ENCODE data around the gene AP1AR. TPM values are rescaled to one million over a fixed set of nuclear protein-coding genes. Genes with fewer than 3 reads are reported as not detected.

Gene AP1AR
- total RNA-seq, 4 donors from 2014 or later, result 18.2 to 46.1 (median 32.5) TPM

DNA sequence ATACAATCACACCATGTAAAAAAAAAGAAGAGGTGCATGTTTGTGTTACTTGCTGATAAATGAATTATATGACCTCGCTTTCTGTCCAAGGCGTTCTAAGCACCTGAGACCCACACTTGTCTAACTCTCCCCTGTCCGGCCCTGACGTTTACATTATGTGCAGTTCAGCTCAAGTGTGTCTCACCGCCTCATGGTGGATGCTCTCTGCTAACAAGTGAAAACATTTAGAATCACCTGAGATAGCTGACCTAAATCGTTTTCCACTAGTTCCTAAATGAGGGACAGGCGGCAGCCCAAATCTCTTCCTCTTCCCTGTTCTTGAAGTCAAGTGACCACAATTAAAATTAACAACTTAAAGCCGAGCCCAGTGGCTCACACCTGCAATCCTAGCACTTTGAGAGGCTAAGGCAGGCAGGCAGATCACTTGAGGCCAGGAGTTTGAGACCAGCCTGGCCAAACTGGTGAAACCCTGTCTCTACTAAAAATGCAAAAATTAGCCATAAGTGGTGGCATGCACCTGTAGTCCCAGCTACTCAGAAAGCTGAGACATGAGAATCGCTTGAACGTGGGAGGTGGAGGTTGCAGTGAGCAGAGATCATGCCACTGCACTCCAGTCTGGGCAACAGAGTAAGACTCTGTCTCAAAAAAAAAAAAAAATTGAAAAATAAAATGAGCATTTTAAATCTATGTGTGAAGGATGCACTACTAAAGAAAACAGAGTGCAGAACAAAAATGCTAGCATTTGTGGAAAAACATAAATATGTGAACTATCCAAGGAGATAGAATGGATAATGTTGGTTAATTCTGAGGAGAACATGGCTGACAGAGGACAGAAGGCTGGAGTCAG is 58.0 kb downstream of the AP1AR start:
- Histone ChIP-seq H3K4me1 (peaks cover 0 to 21% (median 4%) of the 10 kb centered on the region in 4 donors), H3K9me3 (no peaks in the 10 kb centered on the region), H3K27ac (peak overlapping the region in 2 of 4 donors; percentile 61 to 86), H3K36me3 (no peaks in the 10 kb centered on the region), H3K4me3 (no peak overlapping the region), H3K27me3 (no peaks in the 10 kb centered on the region)
- TF ChIP-seq POLR2A (IDR thresholded peaks at IDR 0.05) (no peak), CTCF (IDR thresholded peaks at IDR 0.05) (no peak)
- DNase-seq, result peak in 1 of 3 donors; percentile 39

DNA sequence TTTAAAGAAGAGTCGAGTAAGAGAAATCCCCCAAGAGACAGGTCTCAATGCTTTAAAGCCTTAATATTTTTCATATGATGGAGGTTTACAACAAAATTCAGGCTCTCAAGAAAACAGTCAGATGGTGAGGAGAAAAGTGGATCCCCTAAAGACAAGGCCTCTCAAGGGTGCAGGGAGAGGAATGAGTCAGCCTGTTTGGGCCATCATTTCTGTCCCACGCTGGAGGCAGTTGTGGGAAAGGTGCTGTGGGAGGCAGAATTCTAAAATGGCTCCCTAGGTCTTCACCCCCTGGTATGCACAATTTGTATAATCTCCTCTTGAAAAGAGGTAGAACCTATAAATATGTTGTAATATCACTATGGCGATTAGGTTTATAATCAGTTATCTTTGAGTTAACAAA is 58.8 kb downstream of the AP1AR start:
- Histone ChIP-seq H3K27me3 (no peaks in the 10 kb centered on the region), H3K27ac (no peak overlapping the region), H3K4me3 (no peak overlapping the region), H3K36me3 (no peaks in the 10 kb centered on the region), H3K9me3 (no peaks in the 10 kb centered on the region), H3K4me1 (peaks cover 0 to 21% (median 4%) of the 10 kb centered on the region in 4 donors)
- TF ChIP-seq POLR2A (IDR thresholded peaks at IDR 0.05) (no peak), CTCF (IDR thresholded peaks at IDR 0.05) (no peak)
- no peak for DNase-seq

DNA sequence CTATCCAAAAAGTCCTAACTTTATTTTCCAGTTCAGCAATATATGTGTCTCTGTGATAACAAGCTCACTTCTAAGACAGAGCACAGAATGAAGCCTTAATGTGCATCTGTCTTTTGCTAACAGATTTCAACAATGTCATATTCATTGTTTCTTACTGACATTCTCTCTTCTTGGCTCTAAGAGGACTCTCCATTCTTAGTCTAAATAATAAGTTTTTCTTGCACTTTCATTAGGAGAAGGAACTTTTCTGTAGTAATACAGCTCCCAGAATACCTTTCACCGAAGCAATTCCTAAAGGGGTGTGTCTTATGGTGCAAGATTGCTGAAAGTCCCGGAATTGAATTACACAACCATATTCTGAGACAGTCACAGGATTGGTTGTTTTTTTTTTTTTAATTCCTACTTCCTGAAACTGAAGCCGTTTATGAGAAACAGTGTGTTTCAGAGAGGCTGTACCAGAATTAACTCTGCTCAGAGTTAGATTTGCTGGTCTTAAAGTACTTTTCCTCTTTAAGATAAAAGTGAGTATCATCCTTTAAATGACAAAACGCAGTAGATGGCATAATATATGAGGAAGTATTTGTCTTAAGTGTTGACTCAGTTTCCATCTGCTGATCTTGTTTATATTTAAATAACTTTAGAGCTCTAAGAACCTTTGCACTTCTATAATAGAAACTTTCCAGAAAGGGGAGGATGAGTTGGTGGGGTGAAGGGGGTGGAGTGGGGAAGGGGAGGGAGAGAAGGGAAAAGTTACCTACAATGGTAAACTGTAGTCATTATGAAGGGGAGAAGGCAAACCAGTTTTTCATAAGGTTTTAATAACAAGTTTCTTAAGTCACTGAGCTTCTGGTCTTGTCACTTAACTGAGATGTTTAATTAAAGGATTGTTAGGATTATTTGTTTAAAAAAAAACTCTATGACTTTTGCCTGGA is 65.6 kb downstream of the AP1AR start, which contains the start of gene ALPK1:
TSS of gene ALPK1 (plus strand) at position 421 of the 932 bp plus-strand sequence.
- TF ChIP-seq POLR2A (IDR thresholded peaks at IDR 0.05), result peak; percentile 19 to 73
- TF ChIP-seq CTCF (IDR thresholded peaks at IDR 0.05), result peak in 1 of 6 experiments; percentile 9
- Histone ChIP-seq H3K4me1 (peaks cover 0 to 15% (median 4%) of the 10 kb centered on the region in 4 donors), H3K4me3 (peak within 1 kb of the TSS; percentile 7 to 62 (median 40)), H3K9me3 (no peaks in the 10 kb centered on the region), H3K27ac (peak within 1 kb of the TSS; percentile 57 to 76 (median 64)), H3K36me3 (no peaks in the 10 kb centered on the region), H3K27me3 (no peaks in the 10 kb centered on the region)
- DNase-seq, result no peak

DNA sequence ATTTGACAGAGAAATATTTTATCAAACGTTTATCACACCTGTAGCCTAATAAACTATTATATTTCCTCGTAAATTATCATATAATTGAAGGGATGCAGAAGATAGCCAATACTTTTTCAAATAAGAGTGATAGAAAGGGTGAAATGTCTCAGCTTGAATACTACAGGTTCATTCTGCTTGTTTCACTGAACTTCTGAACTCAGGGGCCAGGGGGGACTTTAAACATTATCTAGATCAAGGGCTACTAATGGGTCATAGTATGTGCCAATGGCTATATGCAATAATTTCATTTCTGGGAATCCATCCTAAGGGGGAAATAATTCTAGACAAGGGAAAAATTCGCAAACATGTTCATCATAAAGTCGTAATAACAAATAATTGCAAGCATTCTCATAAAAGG is 68.1 kb downstream of the AP1AR start:
- TF ChIP-seq CTCF (IDR thresholded peaks at IDR 0.05) (no peak), POLR2A (IDR thresholded peaks at IDR 0.05) (no peak)
- H3K4me1 ChIP-seq, result peaks cover 0 to 15% (median 4%) of the 10 kb centered on the region in 4 donors
- no peaks in the 10 kb centered on the region for H3K27me3 ChIP-seq
- H3K4me3 ChIP-seq, result no peak overlapping the region
- no peaks in the 10 kb centered on the region for H3K9me3 ChIP-seq
- no peak for DNase-seq
- no peak overlapping the region for H3K27ac ChIP-seq
- H3K36me3 ChIP-seq, result no peaks in the 10 kb centered on the region

All from Peyer's patch (tissue), 4 donors.